ENCODE measurements around the gene STAT1. TPM values are rescaled to one million over a fixed set of nuclear protein-coding genes. Genes with fewer than 3 reads are reported as not detected.

STAT1 gene
- polyA plus RNA-seq, 10 donors = 26.0 to 41.0 (median 35.8) TPM

DNA sequence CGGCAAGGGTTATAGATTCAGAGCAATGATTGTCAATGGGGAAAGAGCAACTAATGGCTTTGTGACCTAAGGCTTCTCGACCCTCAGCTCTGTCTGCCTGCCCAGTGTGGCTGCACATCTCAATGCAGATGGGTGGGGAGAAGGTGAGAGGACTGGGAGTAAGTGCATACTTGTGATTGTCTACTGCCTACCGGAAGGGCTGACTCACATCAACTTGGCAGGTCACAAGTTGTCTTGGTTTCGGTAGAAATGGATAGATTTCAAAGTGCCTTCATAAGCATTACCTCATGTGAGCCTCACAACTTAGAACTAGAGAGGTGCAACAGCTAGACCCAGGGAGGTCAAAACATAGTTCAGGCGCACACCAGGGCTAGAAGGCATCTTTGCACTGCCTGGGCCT, 29.4 kb downstream of the STAT1 start:
- DNase-seq = no peak

DNA sequence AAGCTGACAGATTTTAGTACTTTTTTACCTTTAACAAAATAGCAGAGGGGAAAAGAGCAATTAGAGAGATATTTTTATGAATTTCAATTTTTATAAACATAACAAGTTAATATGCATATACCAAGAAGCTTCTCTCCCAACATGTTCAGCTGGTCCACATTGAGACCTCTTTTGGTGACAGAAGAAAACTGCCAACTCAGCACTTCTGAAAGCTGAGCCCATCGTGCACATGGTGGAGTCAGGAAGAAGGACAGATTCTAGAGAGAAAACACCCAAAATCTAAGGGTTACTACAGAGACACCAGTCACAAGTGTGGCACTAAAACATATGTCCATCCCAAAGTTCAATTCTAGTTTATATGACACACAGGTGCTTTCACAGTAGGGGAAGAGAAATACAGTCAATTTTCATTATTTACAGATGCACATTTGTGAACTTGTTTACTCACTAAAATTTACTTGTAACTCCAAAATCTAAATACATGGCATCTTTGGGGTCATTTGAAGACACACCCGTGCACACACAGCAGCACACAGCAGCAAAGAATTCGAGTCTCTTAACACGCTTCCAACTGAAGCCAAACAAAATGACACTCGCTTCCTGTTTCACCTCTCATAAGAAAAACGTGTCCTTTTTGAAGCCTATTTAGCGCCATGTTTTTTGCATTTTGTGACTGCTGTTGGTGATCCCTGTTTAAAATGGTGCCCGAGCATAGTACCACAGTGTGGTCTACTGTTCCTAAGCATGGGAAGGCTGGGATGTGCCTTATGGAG, 31.5 kb downstream of the STAT1 start:
- no peak for DNase-seq

- no peak for DNase-seq
These were observed 32.2 kb downstream of the STAT1 start for GRCh38 chr2:190981733-190982132.

DNA sequence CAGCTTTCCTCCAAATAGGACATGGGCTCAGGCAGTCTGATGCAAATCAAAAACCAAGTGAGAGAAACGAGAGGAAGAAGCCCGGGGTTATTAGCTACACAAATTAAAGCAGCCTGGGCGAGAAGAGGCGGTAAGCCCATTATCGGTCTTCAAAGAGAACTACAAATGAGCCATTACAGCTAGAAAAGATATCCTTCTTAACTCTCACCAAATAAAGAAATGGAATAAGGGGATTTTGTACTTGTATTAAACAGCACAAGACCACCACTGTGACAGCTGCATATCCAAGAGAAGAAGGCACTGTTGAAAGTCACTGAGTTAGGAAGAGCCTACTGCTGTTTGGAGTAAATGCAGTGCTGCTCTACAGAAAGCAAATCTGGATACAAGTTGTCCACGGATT, 32.6 kb downstream of the STAT1 start:
- DNase-seq = no peak

GRCh38 chr2:190980630-190981209, 33.3 kb downstream of the STAT1 start:
- DNase-seq = no peak

GRCh38 chr2:190979906-190980629, 33.9 kb downstream of the STAT1 start:
- DNase-seq = peak in 2 of 3 donors; percentile 25 to 70

DNA sequence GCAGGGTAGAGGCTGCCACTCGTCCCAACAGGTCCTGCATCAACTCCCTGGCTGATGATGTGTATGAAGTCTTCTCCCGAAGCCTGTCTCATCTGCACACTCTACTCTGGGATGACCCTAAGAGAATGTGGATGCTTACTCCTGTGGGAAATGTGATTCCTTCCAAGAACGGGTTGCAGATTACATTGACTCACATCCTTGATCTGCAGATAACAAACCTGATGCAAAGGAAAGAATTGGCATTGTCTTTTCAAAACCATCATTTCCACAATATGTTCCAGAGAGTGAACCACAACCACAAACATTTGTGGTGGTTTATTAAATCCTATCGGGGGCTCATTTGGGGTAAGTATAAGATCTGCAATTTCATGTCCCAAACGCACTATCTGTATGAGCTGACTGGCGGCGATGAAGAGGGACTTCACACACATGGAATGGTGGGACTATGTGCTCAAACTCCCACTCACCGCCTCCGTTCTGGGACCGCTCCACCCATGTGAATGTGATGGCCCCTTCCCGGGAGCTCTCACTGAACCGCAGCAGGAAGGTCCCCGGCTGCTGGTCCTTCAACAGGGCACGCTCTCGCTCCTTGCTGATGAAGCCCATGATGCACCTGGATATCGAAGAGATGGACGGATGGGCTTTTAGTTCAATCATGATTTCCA, 35.5 kb downstream of the STAT1 start:
- DNase-seq = peak in 1 of 3 donors; percentile 37

DNA sequence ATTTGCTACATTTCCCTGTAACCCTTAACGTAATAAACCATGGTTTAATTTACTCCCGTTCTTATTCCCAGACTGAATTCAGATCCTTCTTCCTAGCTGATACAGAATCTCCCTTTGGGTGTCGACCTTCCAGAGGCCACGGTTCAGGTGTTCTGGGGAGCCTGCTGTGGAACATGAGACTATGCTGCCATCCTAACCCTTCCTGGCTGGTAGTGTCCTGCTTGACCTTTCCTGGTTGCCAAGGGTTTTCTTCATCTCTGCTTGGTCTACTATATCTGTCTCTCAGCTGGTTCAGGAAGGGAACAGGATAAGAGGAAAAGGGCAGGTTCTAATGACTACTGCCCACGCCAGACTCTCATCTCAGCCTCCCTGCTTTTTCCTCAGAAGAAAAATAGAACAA, 36.5 kb downstream of the STAT1 start:
- no peak for DNase-seq

DNA sequence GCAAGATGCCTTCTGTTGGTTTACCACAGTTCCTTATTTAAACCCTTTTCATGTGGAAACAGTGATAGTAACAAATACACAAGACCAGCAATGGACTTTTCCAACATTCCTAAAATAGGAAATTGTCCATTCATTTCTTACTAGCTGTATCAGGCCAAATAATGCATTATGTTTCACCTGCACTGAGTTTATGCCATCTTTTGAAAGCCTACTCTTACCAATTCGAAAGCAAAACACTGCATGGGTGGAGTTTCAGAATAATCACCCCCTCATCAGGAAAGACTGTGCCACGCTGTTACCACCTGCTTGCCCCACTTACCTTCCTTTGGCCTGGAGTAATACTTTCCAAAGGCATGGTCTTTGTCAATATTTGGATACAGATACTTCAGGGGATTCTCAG, 37.5 kb downstream of the STAT1 start:
- DNase-seq = no peak

DNA sequence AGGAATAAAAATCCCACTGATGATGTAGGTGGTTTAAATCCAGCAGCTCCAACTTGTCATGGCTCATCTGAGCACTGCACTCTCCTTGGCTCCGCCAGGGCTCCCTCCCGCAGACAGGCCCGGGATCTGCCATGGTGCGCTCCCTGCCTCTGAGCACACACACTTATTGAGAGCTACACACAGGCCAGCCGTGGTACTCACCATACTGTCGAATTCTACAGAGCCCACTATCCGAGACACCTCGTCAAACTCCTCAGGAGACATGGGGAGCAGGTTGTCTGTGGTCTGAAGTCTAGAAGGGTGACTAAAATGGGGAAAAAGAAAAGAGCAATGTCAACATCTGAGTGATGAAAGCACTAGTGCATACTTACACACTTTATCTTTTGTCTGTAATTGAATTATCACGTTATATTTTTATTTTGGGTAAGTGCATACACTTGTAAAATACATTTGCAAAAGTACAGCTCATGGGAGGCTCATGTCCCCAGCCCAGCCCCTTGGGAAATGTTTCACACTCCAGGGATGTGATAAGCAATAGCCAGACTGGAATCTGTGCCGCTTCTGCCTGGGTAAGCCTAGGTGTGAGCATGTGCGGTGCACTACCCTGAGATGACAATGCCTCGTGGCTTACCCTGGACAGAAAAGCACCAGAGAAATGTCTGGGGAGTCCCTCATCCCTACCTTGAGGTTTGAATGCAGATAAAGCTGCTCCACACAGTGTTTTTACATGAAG, 39.2 kb downstream of the STAT1 start:
- no peak for DNase-seq

GRCh38 chr2:190973726-190974628, 40.0 kb downstream of the STAT1 start:
- DNase-seq = peak in 1 of 3 donors; percentile 36

- no peak for DNase-seq
These were observed 40.7 kb downstream of the STAT1 start for GRCh38 chr2:190973262-190973661.

DNA sequence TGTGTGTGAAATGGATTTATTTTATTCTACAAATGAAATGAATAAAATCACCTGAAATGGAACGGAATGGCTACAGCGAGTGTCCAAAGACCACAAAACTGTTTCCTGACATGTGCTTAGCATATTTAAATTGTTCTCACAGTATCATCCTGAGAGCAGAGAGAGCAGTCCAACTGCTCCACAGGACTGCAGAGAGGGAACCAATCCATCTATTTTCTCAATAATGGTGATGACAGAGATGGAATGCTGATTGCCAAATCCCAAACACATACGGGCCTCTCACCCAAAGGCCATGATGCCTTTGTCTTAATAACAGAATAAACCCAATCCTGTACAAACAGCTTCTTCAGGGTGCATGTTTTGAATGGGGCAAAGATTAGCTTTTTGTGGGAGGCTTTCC, 41.1 kb downstream of the STAT1 start:
- DNase-seq = peak in 2 of 3 donors; percentile 23 to 35

GRCh38 chr2:190972213-190972612, 41.8 kb downstream of the STAT1 start:
- DNase-seq = no peak

DNA sequence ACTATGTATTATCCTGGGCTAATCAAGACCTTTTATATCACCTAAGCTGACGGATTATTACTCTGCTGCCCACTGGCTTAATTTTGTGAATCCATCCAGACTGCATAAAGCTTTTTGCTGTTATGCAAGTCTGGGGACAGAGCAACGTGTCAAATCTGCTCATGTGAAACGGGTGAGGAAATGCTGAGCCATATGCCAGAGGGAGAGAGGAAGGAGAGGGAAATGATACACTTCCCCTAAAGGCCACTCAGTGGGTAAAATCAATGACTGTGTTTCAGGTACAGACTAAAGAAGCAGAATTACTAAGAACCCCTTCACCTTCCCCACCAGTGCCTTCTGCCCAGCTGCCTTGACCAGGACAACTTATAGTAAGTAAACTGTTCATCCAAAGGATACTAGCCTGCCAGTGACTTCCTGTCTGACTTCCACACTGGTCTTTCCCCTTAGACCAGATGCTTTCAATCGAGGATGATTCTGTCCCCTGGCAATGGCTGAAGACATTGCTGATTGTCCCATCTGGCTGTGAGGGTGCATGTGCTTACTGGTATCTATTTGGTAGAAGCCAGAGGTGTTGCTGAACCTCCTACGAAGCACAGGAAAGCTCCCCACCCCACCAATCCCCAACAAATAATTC, 43.0 kb downstream of the STAT1 start:
- DNase-seq = no peak

DNA sequence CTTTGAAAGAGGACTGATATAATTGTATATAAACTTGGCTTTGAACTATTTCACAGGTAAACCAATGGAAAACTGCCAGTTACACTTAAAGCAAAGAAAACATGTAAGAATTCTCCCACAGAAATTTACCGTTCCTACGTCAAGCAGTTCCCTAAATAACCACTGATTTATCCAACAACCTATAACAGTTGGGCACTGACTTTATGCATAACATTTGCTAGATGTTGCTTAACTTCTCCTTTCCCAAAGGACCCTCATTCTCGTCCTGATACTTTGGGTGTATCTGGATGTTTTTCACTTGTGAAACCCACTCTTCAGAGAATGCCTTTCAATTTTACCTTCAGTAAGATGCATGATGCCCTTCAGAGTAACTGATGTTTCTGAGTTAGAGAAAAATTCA, 43.8 kb downstream of the STAT1 start:
- no peak for DNase-seq

DNA sequence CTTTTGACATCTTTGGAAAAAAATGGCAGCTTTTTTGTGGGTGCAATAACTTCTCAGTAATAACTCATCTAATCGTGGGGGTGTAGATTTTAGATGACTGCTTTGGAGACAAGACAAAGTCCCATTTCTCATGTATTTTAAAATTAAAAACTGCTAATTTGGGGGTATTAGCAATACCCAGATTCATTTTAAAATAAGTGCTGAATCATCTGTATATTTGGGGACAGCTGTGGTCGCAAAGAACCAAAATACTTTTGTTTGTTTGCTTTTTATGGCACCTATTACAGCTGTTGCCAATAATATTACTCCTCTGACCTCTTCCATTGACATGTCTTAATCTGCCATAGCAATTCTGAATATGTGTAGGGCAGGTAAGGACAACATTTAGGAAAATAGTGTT, 45.4 kb downstream of the STAT1 start:
- DNase-seq = no peak

DNA sequence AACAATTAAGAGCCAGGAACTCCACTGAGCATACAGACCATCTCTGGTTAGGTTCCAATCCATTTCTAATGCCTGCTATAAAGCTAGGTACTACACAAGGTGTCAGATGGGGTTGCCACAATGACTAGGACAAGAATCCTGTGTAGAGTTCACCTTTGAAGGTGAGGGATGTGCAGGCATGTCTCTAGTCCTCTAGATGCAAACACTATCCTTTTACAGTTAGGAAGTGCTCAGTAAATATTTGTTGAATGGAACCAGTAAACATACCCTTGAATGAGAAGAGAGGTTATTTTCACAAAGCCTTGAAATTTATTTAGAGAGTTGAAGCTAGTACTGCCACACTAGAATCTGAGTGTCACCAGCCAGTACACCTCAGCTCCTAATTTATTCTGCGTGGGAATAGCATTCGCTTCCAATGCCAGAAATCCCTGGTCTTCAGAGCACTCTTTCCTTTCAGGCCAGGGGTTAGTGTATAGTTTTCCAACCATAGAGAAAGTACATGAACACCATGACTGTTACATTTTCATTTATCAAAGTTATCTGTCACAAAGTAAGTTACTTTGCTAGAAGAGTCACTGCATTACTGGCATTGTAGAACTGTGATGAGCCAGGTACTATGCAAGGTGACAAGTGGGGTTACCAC, 48.3 kb downstream of the STAT1 start:
- no peak for DNase-seq

DNA sequence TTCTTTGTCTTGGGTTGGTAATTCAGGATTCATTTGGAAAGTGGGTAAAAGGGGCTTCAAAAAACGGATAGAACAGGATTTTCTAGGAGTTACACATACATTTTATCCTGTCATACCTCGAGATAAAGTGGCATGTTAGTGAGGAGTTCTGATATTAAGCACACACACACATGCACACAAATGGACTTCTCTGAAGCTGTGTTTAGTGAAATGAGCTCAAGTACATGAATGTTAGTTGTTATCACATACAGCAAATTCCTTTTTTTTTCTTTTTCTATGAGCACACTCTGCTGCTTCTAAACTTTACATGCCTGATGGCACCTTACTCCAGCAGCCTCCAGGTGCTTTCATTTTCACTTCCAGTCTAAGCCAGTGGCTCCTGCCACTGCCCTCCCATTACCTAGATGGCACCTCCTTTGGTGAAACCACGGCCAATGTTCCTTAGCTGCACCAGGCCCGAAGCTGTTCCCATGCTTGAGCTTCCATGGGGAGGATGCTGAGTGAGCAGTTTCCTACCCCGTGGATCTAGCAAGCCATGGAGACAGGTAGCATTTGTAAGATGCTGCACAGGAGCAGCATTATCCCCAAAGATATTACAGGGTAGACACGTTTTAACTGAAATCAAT, 49.7 kb downstream of the STAT1 start:
- no peak for DNase-seq

Data from muscle of back (tissue), 11 donors.